ENCODE measurements around the gene MMP1. TPM values are rescaled to one million over a fixed set of nuclear protein-coding genes. Genes with fewer than 3 reads are reported as not detected.

MMP1 gene
- total RNA-seq, 2 experiments from 2014 or later, result not detected

DNA sequence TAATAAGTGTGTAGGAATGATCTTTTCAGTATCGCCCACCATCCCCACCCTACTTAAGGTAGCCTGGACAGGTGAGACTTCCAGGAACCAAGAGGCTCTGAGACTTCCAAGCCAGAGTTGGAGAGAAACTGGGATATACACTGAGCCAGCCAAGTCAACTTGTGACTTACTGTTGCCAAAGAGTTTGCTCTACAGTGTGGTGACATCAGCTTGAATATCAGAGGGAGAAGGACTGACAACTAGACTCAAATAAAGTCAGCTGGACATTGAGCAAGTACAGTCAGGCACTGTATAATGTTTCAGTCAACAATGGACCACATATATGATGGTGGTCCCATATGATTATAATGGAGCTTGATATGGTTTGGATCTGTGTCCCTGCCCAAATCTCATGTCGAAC lies 16.3 kb downstream of the MMP1 start:
- peaks cover 0 to 6% of the 10 kb centered on the region in 2 experiments for H3K27me3 ChIP-seq (ENCODE audit: control insufficient read depth in 1 of 2, insufficient read depth in 2 of 2, low read length in 2 of 2)

DNA sequence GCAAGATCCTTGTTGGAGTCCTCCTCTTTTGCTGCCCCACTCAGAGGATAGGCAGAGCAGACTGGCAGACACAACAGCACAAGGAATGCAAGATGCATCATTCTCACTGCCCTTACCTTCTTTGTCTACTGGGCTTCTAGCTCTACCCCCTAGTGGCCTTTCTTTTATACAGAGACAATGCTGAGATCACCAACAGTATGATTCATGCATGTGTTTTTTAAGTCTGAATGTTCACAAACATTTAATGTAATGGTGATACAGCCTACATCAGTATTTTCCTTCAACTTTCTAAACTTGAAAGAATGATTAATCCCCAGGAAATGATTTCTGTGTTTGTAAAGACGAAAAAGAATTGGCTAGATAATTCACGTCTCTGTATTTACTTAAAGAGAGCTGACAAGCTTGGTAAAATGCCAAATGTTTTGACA lies 17.5 kb downstream of the MMP1 start, which contains the start of gene MMP10:
TSS of gene MMP10 (minus strand) at position 138 of the 428 bp plus-strand sequence. CDS start at position 101, 37 bp downstream.
- H3K4me3 ChIP-seq (ENCODE audit: low read length), result no peak within 1 kb of the TSS
- TF ChIP-seq, protein P1, sequence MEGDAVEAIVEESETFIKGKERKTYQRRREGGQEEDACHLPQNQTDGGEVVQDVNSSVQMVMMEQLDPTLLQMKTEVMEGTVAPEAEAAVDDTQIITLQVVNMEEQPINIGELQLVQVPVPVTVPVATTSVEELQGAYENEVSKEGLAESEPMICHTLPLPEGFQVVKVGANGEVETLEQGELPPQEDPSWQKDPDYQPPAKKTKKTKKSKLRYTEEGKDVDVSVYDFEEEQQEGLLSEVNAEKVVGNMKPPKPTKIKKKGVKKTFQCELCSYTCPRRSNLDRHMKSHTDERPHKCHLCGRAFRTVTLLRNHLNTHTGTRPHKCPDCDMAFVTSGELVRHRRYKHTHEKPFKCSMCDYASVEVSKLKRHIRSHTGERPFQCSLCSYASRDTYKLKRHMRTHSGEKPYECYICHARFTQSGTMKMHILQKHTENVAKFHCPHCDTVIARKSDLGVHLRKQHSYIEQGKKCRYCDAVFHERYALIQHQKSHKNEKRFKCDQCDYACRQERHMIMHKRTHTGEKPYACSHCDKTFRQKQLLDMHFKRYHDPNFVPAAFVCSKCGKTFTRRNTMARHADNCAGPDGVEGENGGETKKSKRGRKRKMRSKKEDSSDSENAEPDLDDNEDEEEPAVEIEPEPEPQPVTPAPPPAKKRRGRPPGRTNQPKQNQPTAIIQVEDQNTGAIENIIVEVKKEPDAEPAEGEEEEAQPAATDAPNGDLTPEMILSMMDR (IDR thresholded peaks at IDR 0.05), result no peak
- POLR2A ChIA-PET, result no interaction called here
- ATAC-seq (ENCODE audit: poor library complexity) (no peak), DNase-seq (no peak)
- Mint-ChIP-seq H3K27ac (no peak within 1 kb of the TSS), H3K9me3 (no peaks in the 10 kb centered on the region), H3K27me3 (peaks cover 13% of the 10 kb centered on the region), H3K36me3 (ENCODE audit: low read depth) (no peaks in the 10 kb centered on the region), H3K4me1 (ENCODE audit: low read depth) (no peaks in the 10 kb centered on the region), H3K4me3 (no peak within 1 kb of the TSS)
- peaks cover 0 to 6% of the 10 kb centered on the region in 2 experiments for H3K27me3 ChIP-seq (ENCODE audit: control insufficient read depth in 1 of 2, insufficient read depth in 2 of 2, low read length in 2 of 2)
- no peaks in the 10 kb centered on the region for H3K36me3 ChIP-seq (ENCODE audit: insufficient read depth, low read length)
- H3K4me1 ChIP-seq (ENCODE audit: insufficient read depth, low read length), result no peaks in the 10 kb centered on the region
- H3K9me3 ChIP-seq (ENCODE audit: control insufficient read depth in 1 of 2, insufficient read depth in 1 of 2, low read length in 2 of 2), result no peaks in the 10 kb centered on the region
- CTCF ChIA-PET, result no interaction called here
- H3K27ac ChIP-seq (ENCODE audit: low read depth in 1 of 2, low read length in 2 of 2), result no peak within 1 kb of the TSS
- intact Hi-C loops (cut with DNase I, micrococcal nuclease), result no loop called here

More for the DNA sequence above, 16.3 kb downstream of the MMP1 start:
- Histone ChIP-seq H3K4me1 (ENCODE audit: insufficient read depth, low read length) (no peaks in the 10 kb centered on the region), H3K27ac (ENCODE audit: low read depth in 1 of 2, low read length in 2 of 2) (no peak overlapping the region), H3K4me3 (ENCODE audit: low read length) (no peak overlapping the region), H3K9me3 (ENCODE audit: control insufficient read depth in 1 of 2, insufficient read depth in 1 of 2, low read length in 2 of 2) (no peaks in the 10 kb centered on the region), H3K36me3 (ENCODE audit: insufficient read depth, low read length) (no peaks in the 10 kb centered on the region)
- ChIA-PET POLR2A (no interaction called here), CTCF (no interaction called here)
- Mint-ChIP-seq H3K27me3 (peaks cover 15% of the 10 kb centered on the region), H3K4me3 (no peak overlapping the region), H3K36me3 (ENCODE audit: low read depth) (no peaks in the 10 kb centered on the region), H3K27ac (no peak overlapping the region), H3K9me3 (no peaks in the 10 kb centered on the region), H3K4me1 (ENCODE audit: low read depth) (no peaks in the 10 kb centered on the region)
- intact Hi-C loops (cut with DNase I, micrococcal nuclease), result no loop called here
- DNase-seq, result no peak
- ATAC-seq (ENCODE audit: poor library complexity), result no peak
- TF ChIP-seq, protein P1 (IDR thresholded peaks at IDR 0.05), result no peak

DNA sequence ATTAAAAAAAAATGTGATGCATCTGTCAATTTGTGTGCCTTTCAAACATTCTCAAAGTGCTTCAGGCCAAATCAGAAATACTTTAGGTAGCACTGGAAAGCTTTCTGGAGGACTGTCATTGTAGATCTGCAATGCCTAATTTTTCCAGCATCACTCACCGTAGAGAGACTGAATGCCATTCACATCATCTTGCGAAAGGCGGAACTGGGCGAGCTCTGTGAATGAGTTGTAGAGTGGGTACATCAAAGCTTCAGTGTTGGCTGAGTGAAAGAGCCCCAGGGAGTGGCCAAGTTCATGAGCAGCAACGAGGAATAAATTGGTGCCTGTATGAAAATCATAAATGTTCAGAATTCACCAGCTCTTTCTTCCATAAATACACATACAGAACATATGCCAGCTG lies 21.5 kb downstream of the MMP1 start:
- Histone ChIP-seq H3K4me3 (ENCODE audit: low read length) (no peak overlapping the region), H3K9me3 (ENCODE audit: control insufficient read depth in 1 of 2, insufficient read depth in 1 of 2, low read length in 2 of 2) (no peaks in the 10 kb centered on the region), H3K27me3 (ENCODE audit: control insufficient read depth in 1 of 2, insufficient read depth in 2 of 2, low read length in 2 of 2) (peaks cover 0 to 2% of the 10 kb centered on the region in 2 experiments), H3K36me3 (ENCODE audit: insufficient read depth, low read length) (no peaks in the 10 kb centered on the region), H3K4me1 (ENCODE audit: insufficient read depth, low read length) (no peaks in the 10 kb centered on the region), H3K27ac (ENCODE audit: low read depth in 1 of 2, low read length in 2 of 2) (no peak overlapping the region)
- Mint-ChIP-seq H3K27ac (no peak overlapping the region), H3K9me3 (no peaks in the 10 kb centered on the region), H3K4me1 (ENCODE audit: low read depth) (no peaks in the 10 kb centered on the region), H3K36me3 (ENCODE audit: low read depth) (no peaks in the 10 kb centered on the region), H3K4me3 (no peak overlapping the region), H3K27me3 (peaks cover 16% of the 10 kb centered on the region)
- ATAC-seq (ENCODE audit: poor library complexity) (no peak), DNase-seq (no peak)
- ChIA-PET POLR2A (no interaction called here), CTCF (no interaction called here)
- TF ChIP-seq, protein P1 (IDR thresholded peaks at IDR 0.05), result no peak
- intact Hi-C loops (cut with DNase I, micrococcal nuclease), result no loop called here
